Osteoblast (primary cell): ENCODE measurements around the gene STOX1. TPM values are rescaled to one million over a fixed set of nuclear protein-coding genes. Genes with fewer than 3 reads are reported as not detected.
A peak's percentile ranks its signal among the peaks of the same experiment; 100 is the strongest.

Source experiments
- DNase-seq: peaks from one replicate; pipeline ENCODE4 v3.0.0; 2011; ENCODE audit warnings: low spot score, mixed read lengths; ENCODE audit not compliant: insufficient read length; ENCODE audit errors: missing footprints
- H2AFZ ChIP-seq: 2 replicates; pipeline ENCODE4 v1.6.0; 2011; ENCODE audit warnings: mild to moderate bottlenecking, low read length
- H3K27ac ChIP-seq: 2 replicates; pipeline ENCODE4 v1.5.1; 2011; ENCODE audit warnings: mild to moderate bottlenecking, low read depth, low read length, moderate library complexity
- H3K27me3 ChIP-seq: 2 replicates; pipeline ENCODE4 v1.6.0; 2012; ENCODE audit warnings: mild to moderate bottlenecking, control low read depth, inconsistent platforms, low read length, moderate library complexity; ENCODE audit not compliant: insufficient read depth
- H3K36me3 ChIP-seq: 2 replicates; pipeline ENCODE4 v1.5.1; 2011; ENCODE audit warnings: mild to moderate bottlenecking, low read length, control low read depth, moderate library complexity; ENCODE audit not compliant: insufficient read depth
- H3K4me1 ChIP-seq: 2 replicates; pipeline ENCODE4 v1.5.1; 2011; ENCODE audit warnings: mild to moderate bottlenecking, low read length, control low read depth, moderate library complexity; ENCODE audit not compliant: insufficient read depth
- H3K4me2 ChIP-seq: 2 replicates; pipeline ENCODE4 v1.6.0; 2011; ENCODE audit warnings: mild to moderate bottlenecking, low read length; ENCODE audit not compliant: insufficient read depth
- H3K4me3 ChIP-seq: fragments of 200-600 bp; sonication (generic); 3 replicates; pipeline ENCODE4 v1.5.1; 2012; ENCODE audit warnings: mild to moderate bottlenecking, low read length, inconsistent platforms; ENCODE audit not compliant: insufficient read depth
- H3K79me2 ChIP-seq: 2 replicates; pipeline ENCODE4 v1.6.0; 2012; ENCODE audit warnings: mild to moderate bottlenecking, low read length, control low read depth, inconsistent platforms; ENCODE audit not compliant: insufficient read depth
- H3K9me3 ChIP-seq: 2 replicates; pipeline ENCODE4 v1.5.1; 2011; ENCODE audit warnings: low read depth, low read length, control low read depth
- H4K20me1 ChIP-seq: 2 replicates; pipeline ENCODE4 v1.6.0; 2012; ENCODE audit warnings: mild to moderate bottlenecking, low read length, control low read depth; ENCODE audit not compliant: insufficient read depth
- total RNA-seq: library from RNA; depleted of rRNA; stranded (reverse); fragments of >200 nt; gene quantifications from 2 replicates; pipeline ENCODE4 v1.2.3, GENCODE V29; 2012
- TF ChIP-seq, protein P1 (sequence below): IDR thresholded peaks from 2 replicates; pipeline ENCODE4 v1.5.1; 2011; ENCODE audit warnings: mild to moderate bottlenecking, low read depth, low read length, moderate library complexity; ENCODE audit errors: extremely low read depth

STOX1 gene
- total RNA-seq, 1 donor, result under 0.01 TPM

GRCh38 chr10:68870061-68870460 is 42.7 kb downstream of the STOX1 start:
- Histone ChIP-seq H2AFZ (no peak overlapping the region), H3K27me3 (no peaks in the 10 kb centered on the region), H3K4me2 (no peak overlapping the region), H3K4me3 (no peak overlapping the region), H4K20me1 (no peaks in the 10 kb centered on the region), H3K4me1 (peaks cover 20% of the 10 kb centered on the region), H3K9me3 (no peaks in the 10 kb centered on the region), H3K27ac (no peak overlapping the region), H3K36me3 (no peaks in the 10 kb centered on the region), H3K79me2 (no peaks in the 10 kb centered on the region)
- TF ChIP-seq, protein P1, sequence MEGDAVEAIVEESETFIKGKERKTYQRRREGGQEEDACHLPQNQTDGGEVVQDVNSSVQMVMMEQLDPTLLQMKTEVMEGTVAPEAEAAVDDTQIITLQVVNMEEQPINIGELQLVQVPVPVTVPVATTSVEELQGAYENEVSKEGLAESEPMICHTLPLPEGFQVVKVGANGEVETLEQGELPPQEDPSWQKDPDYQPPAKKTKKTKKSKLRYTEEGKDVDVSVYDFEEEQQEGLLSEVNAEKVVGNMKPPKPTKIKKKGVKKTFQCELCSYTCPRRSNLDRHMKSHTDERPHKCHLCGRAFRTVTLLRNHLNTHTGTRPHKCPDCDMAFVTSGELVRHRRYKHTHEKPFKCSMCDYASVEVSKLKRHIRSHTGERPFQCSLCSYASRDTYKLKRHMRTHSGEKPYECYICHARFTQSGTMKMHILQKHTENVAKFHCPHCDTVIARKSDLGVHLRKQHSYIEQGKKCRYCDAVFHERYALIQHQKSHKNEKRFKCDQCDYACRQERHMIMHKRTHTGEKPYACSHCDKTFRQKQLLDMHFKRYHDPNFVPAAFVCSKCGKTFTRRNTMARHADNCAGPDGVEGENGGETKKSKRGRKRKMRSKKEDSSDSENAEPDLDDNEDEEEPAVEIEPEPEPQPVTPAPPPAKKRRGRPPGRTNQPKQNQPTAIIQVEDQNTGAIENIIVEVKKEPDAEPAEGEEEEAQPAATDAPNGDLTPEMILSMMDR, result no peak
- DNase-seq, result peak; percentile 72

GRCh38 chr10:68870545-68871104 is 43.3 kb downstream of the STOX1 start:
- no peak for DNase-seq
- peak overlapping the region; percentile 10 for H3K4me3 ChIP-seq
- H2AFZ ChIP-seq, result peak overlapping the region; percentile 44
- no peaks in the 10 kb centered on the region for H4K20me1 ChIP-seq
- H3K36me3 ChIP-seq, result no peaks in the 10 kb centered on the region
- no peaks in the 10 kb centered on the region for H3K79me2 ChIP-seq
- no peaks in the 10 kb centered on the region for H3K27me3 ChIP-seq
- H3K27ac ChIP-seq, result peak overlapping the region; percentile 58
- H3K9me3 ChIP-seq, result no peaks in the 10 kb centered on the region
- TF ChIP-seq, protein P1, result no peak
- H3K4me2 ChIP-seq, result peak overlapping the region; percentile 46
- peaks cover 20% of the 10 kb centered on the region for H3K4me1 ChIP-seq

GRCh38 chr10:68871105-68871711 is 43.9 kb downstream of the STOX1 start:
- H3K4me1 ChIP-seq, result peaks cover 20% of the 10 kb centered on the region
- no peaks in the 10 kb centered on the region for H4K20me1 ChIP-seq
- DNase-seq, result peak; percentile 68
- peak overlapping the region; percentile 46 for H3K4me2 ChIP-seq
- no peaks in the 10 kb centered on the region for H3K27me3 ChIP-seq
- H3K36me3 ChIP-seq, result no peaks in the 10 kb centered on the region
- no peaks in the 10 kb centered on the region for H3K9me3 ChIP-seq
- TF ChIP-seq, protein P1, result no peak
- H3K27ac ChIP-seq, result peak overlapping the region; percentile 58
- no peak overlapping the region for H3K4me3 ChIP-seq
- H2AFZ ChIP-seq, result peak overlapping the region; percentile 44
- H3K79me2 ChIP-seq, result no peaks in the 10 kb centered on the region

- no peaks in the 10 kb centered on the region for H4K20me1 ChIP-seq
- no peaks in the 10 kb centered on the region for H3K9me3 ChIP-seq
- TF ChIP-seq, protein P1, result no peak
- H3K4me3 ChIP-seq, result no peak overlapping the region
- peak overlapping the region; percentile 58 for H3K27ac ChIP-seq
- no peaks in the 10 kb centered on the region for H3K27me3 ChIP-seq
- no peaks in the 10 kb centered on the region for H3K36me3 ChIP-seq
- H3K4me1 ChIP-seq, result peaks cover 20% of the 10 kb centered on the region
- H3K79me2 ChIP-seq, result no peaks in the 10 kb centered on the region
- H2AFZ ChIP-seq, result no peak overlapping the region
- no peak for DNase-seq
- peak overlapping the region; percentile 46 for H3K4me2 ChIP-seq
Measured at GRCh38 chr10:68871731-68872342, 44.5 kb downstream of the STOX1 start.
